Right atrium auricular region (tissue), 2 donors: ENCODE results near the gene ICAM3. TPM values are rescaled to one million over a fixed set of nuclear protein-coding genes. Genes with fewer than 3 reads are reported as not detected.
A peak's percentile ranks its signal among the peaks of the same experiment; 100 is the strongest.
"Not testable (repeated sequence)": the region's sequence is repeated elsewhere in the genome, so short reads cannot be mapped to it uniquely, and the experiment has no call there.

Source experiments
- DNase-seq: peaks from one replicate; pipeline ENCODE4 v3.0.0-alpha.2; 2019; ENCODE audit warnings: low spot score
- H3K27ac ChIP-seq, 2 donors: fragments of 200-600 bp; sonication (generic); 1 replicate in 1 of 2; 2 replicates in 1 of 2; pipeline ENCODE4 v1.5.1; 2016 to 2019
- H3K27me3 ChIP-seq, 2 donors: fragments of 200-600 bp; sonication (generic); one replicate each; pipeline versions ENCODE4 v1.5.1 to v1.6.0; 2017 to 2019
- H3K36me3 ChIP-seq: fragments of 200-600 bp; sonication (generic); one replicate; pipeline ENCODE4 v1.5.1; 2016
- H3K4me1 ChIP-seq, 2 donors: fragments of 200-600 bp; sonication (generic); one replicate each; pipeline versions ENCODE4 v1.5.1 to v1.6.0; 2017 to 2019
- H3K4me3 ChIP-seq, 2 donors: fragments of 200-600 bp; sonication (generic); 1 replicate in 1 of 2; 2 replicates in 1 of 2; pipeline ENCODE4 v1.5.1; 2017 to 2019; ENCODE audit warnings: mild to moderate bottlenecking in 1 of 2, moderate library complexity in 1 of 2
- H3K9me3 ChIP-seq, 2 donors: fragments of 200-600 bp; sonication (generic); one replicate each; pipeline ENCODE4 v1.5.1; 2019
- CTCF ChIP-seq, 2 donors: fragments of 200-600 bp; sonication (generic); IDR thresholded peaks; one replicate each; pipeline ENCODE4 v1.5.1; 2019; ENCODE audit warnings: antibody characterized with exemption in 2 of 2
- total RNA-seq, 2 donors: library from RNA; depleted of rRNA; stranded (reverse); fragments of >200 nt; gene quantifications; one replicate each; pipeline ENCODE4 v1.1.0, GENCODE V29; 2016

The ICAM3 gene
- total RNA-seq, 2 donors from 2014 or later = 5.3 to 7.1 TPM

GRCh38 chr19:10339977-10340376 is 553 bp upstream of the ICAM3 start:
- H3K27ac ChIP-seq = no peak overlapping the region
- no peaks in the 10 kb centered on the region for H3K36me3 ChIP-seq
- DNase-seq = no peak
- H3K27me3 ChIP-seq = no peaks in the 10 kb centered on the region
- H3K9me3 ChIP-seq = no peaks in the 10 kb centered on the region
- peaks cover 0 to 9% of the 10 kb centered on the region in 2 donors for H3K4me1 ChIP-seq
- TF ChIP-seq CTCF (IDR thresholded peaks at IDR 0.05) = no peak
- H3K4me3 ChIP-seq = no peak overlapping the region

- Histone ChIP-seq H3K36me3 (no peaks in the 10 kb centered on the region), H3K27ac (no peak overlapping the region), H3K27me3 (no peaks in the 10 kb centered on the region), H3K4me3 (no peak overlapping the region), H3K4me1 (peaks cover 0 to 17% of the 10 kb centered on the region in 2 donors), H3K9me3 (no peaks in the 10 kb centered on the region)
- TF ChIP-seq CTCF (IDR thresholded peaks at IDR 0.05) = no peak
- DNase-seq = no peak
Observed at GRCh38 chr19:10338940-10339339, 484 bp downstream of the ICAM3 start.

- H3K27me3 ChIP-seq, H3K36me3 ChIP-seq, DNase-seq, H3K9me3 ChIP-seq, H3K4me3 ChIP-seq, H3K27ac ChIP-seq: not testable (repeated sequence)
- H3K4me1 ChIP-seq = peaks cover 0 to 34% of the 10 kb centered on the region in 2 donors
Observed at GRCh38 chr19:10336725-10337124, 2.7 kb downstream of the ICAM3 start.

GRCh38 chr19:10335352-10335985 is 4.0 kb downstream of the ICAM3 start:
- Histone ChIP-seq H3K27ac (peak overlapping the region; percentile 89 to 93), H3K27me3 (no peaks in the 10 kb centered on the region), H3K4me3 (peak overlapping the region in 1 of 2 donors; percentile 74), H3K9me3 (no peaks in the 10 kb centered on the region), H3K36me3 (peaks cover 1% of the 10 kb centered on the region), H3K4me1 (peaks cover 0 to 36% of the 10 kb centered on the region in 2 donors)
- TF ChIP-seq CTCF (IDR thresholded peaks at IDR 0.05) = no peak
- DNase-seq = no peak

- peaks cover 0 to 36% of the 10 kb centered on the region in 2 donors for H3K4me1 ChIP-seq
- no peak for TF ChIP-seq CTCF (IDR thresholded peaks at IDR 0.05)
- peak; percentile 97 for DNase-seq
Observed at GRCh38 chr19:10334588-10335351, 4.7 kb downstream of the ICAM3 start.

GRCh38 chr19:10333758-10334587 is 5.5 kb downstream of the ICAM3 start:
- Histone ChIP-seq H3K9me3 (no peaks in the 10 kb centered on the region), H3K27me3 (no peaks in the 10 kb centered on the region), H3K4me3 (peak overlapping the region; percentile 45 to 74), H3K4me1 (peaks cover 0 to 36% of the 10 kb centered on the region in 2 donors), H3K36me3 (peaks cover 16% of the 10 kb centered on the region), H3K27ac (peak overlapping the region; percentile 89 to 93)
- DNase-seq = no peak
- no peak for TF ChIP-seq CTCF (IDR thresholded peaks at IDR 0.05)

More at GRCh38 chr19:10334588-10335351, 4.7 kb downstream of the ICAM3 start:
- peak overlapping the region; percentile 45 to 74 for H3K4me3 ChIP-seq
- H3K27me3 ChIP-seq = no peaks in the 10 kb centered on the region
- H3K36me3 ChIP-seq = peaks cover 8% of the 10 kb centered on the region
- no peaks in the 10 kb centered on the region for H3K9me3 ChIP-seq
- H3K27ac ChIP-seq = peak overlapping the region; percentile 89 to 93
